Kidney (tissue), 14 donors: ENCODE measurements around the gene MYCBP2. TPM values are rescaled to one million over a fixed set of nuclear protein-coding genes. Genes with fewer than 3 reads are reported as not detected.

Experiments used
- DNase-seq, 5 donors: peaks; one replicate each; pipeline ENCODE4 v3.0.0-alpha.2; 2013 to 2020
- FAIRE-seq: peaks from 2 replicates; lab custom pipeline; 2012; peaks lifted over from hg19 to GRCh38; lab: Jason Lieb, UNC
- H3K27ac ChIP-seq, 2 donors: one replicate each; pipeline ENCODE4 v1.7.0; 2013; ENCODE audit warnings: low read depth in 2 of 2, low read length in 2 of 2, inconsistent platforms in 1 of 2
- H3K27me3 ChIP-seq: one replicate; pipeline ENCODE4 v1.7.1; 2013; ENCODE audit warnings: low read length, inconsistent platforms; ENCODE audit not compliant: control insufficient read depth, insufficient read depth
- H3K36me3 ChIP-seq, 3 donors: one replicate each; pipeline versions ENCODE4 v1.7.0 to v1.7.1; 2013; ENCODE audit warnings: low read length in 3 of 3, control low read depth in 1 of 3, inconsistent platforms in 1 of 3; ENCODE audit not compliant: insufficient read depth in 3 of 3, control insufficient read depth in 2 of 3
- H3K4me1 ChIP-seq, 3 donors: one replicate each; pipeline versions ENCODE4 v1.7.0 to v1.7.1; 2013; ENCODE audit warnings: low read length in 3 of 3, inconsistent platforms in 1 of 3, low read depth in 1 of 3; ENCODE audit not compliant: control insufficient read depth in 2 of 3, insufficient read depth in 2 of 3
- H3K4me3 ChIP-seq, 3 donors: one replicate each; pipeline versions ENCODE4 v1.7.0 to v1.8.1; 2013; ENCODE audit warnings: low read length in 3 of 3, control low read depth in 1 of 3, inconsistent platforms in 1 of 3
- H3K9ac ChIP-seq, 3 donors: one replicate each; pipeline versions ENCODE4 v1.7.0 to v1.7.1; 2013; ENCODE audit warnings: low read length in 3 of 3, control low read depth in 1 of 3, inconsistent platforms in 1 of 3
- H3K9me3 ChIP-seq, 3 donors: one replicate each; pipeline versions ENCODE4 v1.7.0 to v1.7.1; 2013; ENCODE audit warnings: low read length in 3 of 3, control low read depth in 1 of 3, inconsistent platforms in 1 of 3; ENCODE audit not compliant: control insufficient read depth in 2 of 3, insufficient read depth in 1 of 3
- CTCF ChIP-seq: IDR thresholded peaks from 3 replicates; pipeline ENCODE4 v1.5.1; 2012; ENCODE audit warnings: mild to moderate bottlenecking, moderate library complexity, borderline replicate concordance; ENCODE audit not compliant: insufficient read depth; ENCODE audit errors: extremely low read depth
- intact Hi-C: fragments of 100-400 bp; cut with DNase I; formaldehyde crosslinking; loops from one replicate; pipeline ENCODE4 v1.11.1; 2022
- polyA plus RNA-seq: library from polyadenylated mRNA; stranded (reverse); fragments of 350-450 nt; fragmentation: Illumina TruSeq; extraction: RNeasy Lipid Tissue Mini Kit (QIAGEN cat#74804); gene quantifications from one replicate; pipeline ENCODE4 v1.2.3, GENCODE V29; 2014; ENCODE audit warnings: low read depth, low replicate concordance; ENCODE audit not compliant: insufficient read depth
- total RNA-seq: library from RNA; stranded (reverse); fragmentation: NEBNext Ultra II Directional; extraction: Animal tissue kit (Norgen Biotek cat#: 25700); gene quantifications from one replicate; pipeline ENCODE4 v1.2.1, GENCODE V29; 2021
- donor health status: control.
- donor health status: control.
- donor health status: control.
- donor health status: control.
- donor health status: control.
- donor health status: DM: yes; HTN: yes; CAD: no.
- donor health status: Normal renal cell carcinoma (clear cell type).

MYCBP2 gene
- total and polyA plus RNA-seq, 2 donors from 2014 or later: 14.5 to 96.4 TPM

- no peak overlapping the region for H3K27ac ChIP-seq
- intact Hi-C loops: no loop called here
- H3K36me3 ChIP-seq: peaks cover 0 to 40% (median 17%) of the 10 kb centered on the region in 3 donors
- no peaks in the 10 kb centered on the region for H3K4me1 ChIP-seq
- no peaks in the 10 kb centered on the region for H3K27me3 ChIP-seq
- no peak for TF ChIP-seq CTCF
- no peaks in the 10 kb centered on the region for H3K9me3 ChIP-seq
- DNase-seq (no peak), FAIRE-seq (no peak)
- H3K9ac ChIP-seq: no peak overlapping the region
- H3K4me3 ChIP-seq: no peak overlapping the region
These were observed 246.9 kb downstream of the MYCBP2 start for GRCh38 chr13:77079902-77080413.

- TF ChIP-seq CTCF: no peak
- intact Hi-C loops: no loop called here
- H3K9ac ChIP-seq: no peak overlapping the region
- no peak for DNase-seq
- no peak overlapping the region for H3K4me3 ChIP-seq
- no peak overlapping the region for H3K27ac ChIP-seq
- H3K4me1 ChIP-seq: no peaks in the 10 kb centered on the region
- no peak for FAIRE-seq
- no peaks in the 10 kb centered on the region for H3K9me3 ChIP-seq
- peaks cover 7 to 22% (median 12%) of the 10 kb centered on the region in 3 donors for H3K36me3 ChIP-seq
- H3K27me3 ChIP-seq: no peaks in the 10 kb centered on the region
These were observed 259.4 kb downstream of the MYCBP2 start for GRCh38 chr13:77067519-77067918.

- DNase-seq (no peak), FAIRE-seq (no peak)
- no peaks in the 10 kb centered on the region for H3K4me1 ChIP-seq
- no peak overlapping the region for H3K4me3 ChIP-seq
- H3K9me3 ChIP-seq: no peaks in the 10 kb centered on the region
- no peak overlapping the region for H3K9ac ChIP-seq
- no peak overlapping the region for H3K27ac ChIP-seq
- TF ChIP-seq CTCF: no peak
- no peaks in the 10 kb centered on the region for H3K27me3 ChIP-seq
- peaks cover 8 to 23% (median 15%) of the 10 kb centered on the region in 3 donors for H3K36me3 ChIP-seq
- intact Hi-C loops: no loop called here
These were observed 261.3 kb downstream of the MYCBP2 start for GRCh38 chr13:77065461-77066147.

GRCh38 chr13:77062097-77062496 lies 264.8 kb downstream of the MYCBP2 start:
- Histone ChIP-seq H3K4me1 (no peaks in the 10 kb centered on the region), H3K9me3 (no peaks in the 10 kb centered on the region), H3K36me3 (peaks cover 5 to 10% (median 7%) of the 10 kb centered on the region in 3 donors), H3K4me3 (no peak overlapping the region), H3K27me3 (no peaks in the 10 kb centered on the region), H3K27ac (no peak overlapping the region), H3K9ac (no peak overlapping the region)
- TF ChIP-seq CTCF: no peak
- intact Hi-C loops: no loop called here
- no peak for DNase-seq
- no peak for FAIRE-seq
